DND-41 (cell line): Measurements from ENCODE around the gene COL25A1.

ENCODE experiments used
- CTCF ChIP-seq: IDR thresholded peaks from 2 replicates; pipeline ENCODE4 v1.5.1; 2012; ENCODE audit warnings: borderline replicate concordance, low read length, moderate library complexity, mild to moderate bottlenecking; ENCODE audit not compliant: poor library complexity, severe bottlenecking; ENCODE audit errors: extremely low read depth
- EZH2 ChIP-seq: IDR thresholded peaks from 3 replicates; pipeline ENCODE4 v1.6.1; 2012; ENCODE audit warnings: borderline replicate concordance, low read depth, mild to moderate bottlenecking, moderate library complexity, low read length, inconsistent platforms; ENCODE audit not compliant: severe bottlenecking

GRCh38 chr4:109266236-109266635 lies 36.2 kb downstream of the COL25A1 start:
- TF ChIP-seq CTCF (no peak), EZH2 (no peak)
